WTC11 (cell line): ENCODE measurements around the gene VEPH1. TPM values are rescaled to one million over a fixed set of nuclear protein-coding genes. Genes with fewer than 3 reads are reported as not detected.

Source experiments
- ATAC-seq: fragments of 200-7000 bp; cut with Tn5 transposase; 2 replicates; pipeline ENCODE4 v1.10.0; 2021; ENCODE audit warnings: mild to moderate bottlenecking, moderate library complexity
- CTCF ChIA-PET: fragments of 300-600 bp; sonication (Branson Sonifier 250); formaldehyde crosslinking; loops from one replicate; lab custom pipeline; 2021; ENCODE audit warnings: antibody characterized with exemption; lab: Charles Lee
- POLR2A ChIA-PET: fragments of 350-600 bp; sonication (Branson Sonifier 250); formaldehyde crosslinking; loops from one replicate; lab custom pipeline; 2021; ENCODE audit warnings: antibody characterized with exemption; lab: Charles Lee
- DNase-seq: peaks from one replicate; pipeline ENCODE4 v3.0.0; 2021; ENCODE audit warnings: low spot score
- H3K27ac Mint-ChIP-seq: 2 replicates; pipeline ENCODE4 v1.8.0; 2021; ENCODE audit warnings: mixed read lengths
- H3K27me3 Mint-ChIP-seq: 2 replicates; pipeline ENCODE4 v1.8.0; 2021; ENCODE audit warnings: low read depth, mild to moderate bottlenecking, moderate library complexity, mixed read lengths
- H3K36me3 Mint-ChIP-seq: 2 replicates; pipeline ENCODE4 v1.8.0; 2021; ENCODE audit warnings: mixed read lengths
- H3K4me1 Mint-ChIP-seq: 2 replicates; pipeline ENCODE4 v1.8.0; 2022; ENCODE audit warnings: mixed read lengths
- H3K4me3 Mint-ChIP-seq: 2 replicates; pipeline ENCODE4 v1.8.0; 2021; ENCODE audit warnings: mild to moderate bottlenecking, moderate library complexity, mixed read lengths
- H3K9me3 Mint-ChIP-seq: 2 replicates; pipeline ENCODE4 v1.8.0; 2021; ENCODE audit warnings: mixed read lengths
- CREM ChIP-seq: sonication (generic); formaldehyde crosslinking; IDR thresholded peaks from 2 replicates; pipeline ENCODE4 v1.8.1; 2022; ENCODE audit warnings: mild to moderate bottlenecking, missing genetic modification reagents, moderate library complexity
- FOXJ3 ChIP-seq: sonication (generic); formaldehyde crosslinking; IDR thresholded peaks from 2 replicates; pipeline ENCODE4 v1.9.0; 2021; ENCODE audit warnings: missing genetic modification reagents, mild to moderate bottlenecking, borderline replicate concordance
- GABPB1 ChIP-seq: sonication (generic); formaldehyde crosslinking; IDR thresholded peaks from 2 replicates; pipeline ENCODE4 v1.8.1; 2023; ENCODE audit warnings: mild to moderate bottlenecking, missing genetic modification reagents
- JUN ChIP-seq: sonication (generic); formaldehyde crosslinking; IDR thresholded peaks from 2 replicates; pipeline ENCODE4 v1.8.0; 2023; ENCODE audit warnings: mild to moderate bottlenecking, missing genetic modification reagents
- NFATC4 ChIP-seq: fragments of 250-450 bp; sonication (Bioruptor Pico); IDR thresholded peaks from 2 replicates; pipeline ENCODE4 v1.9.0; 2021; ENCODE audit warnings: mild to moderate bottlenecking
- PRDM15 ChIP-seq: sonication (generic); formaldehyde crosslinking; IDR thresholded peaks from 2 replicates; pipeline ENCODE4 v1.8.0; 2022; ENCODE audit warnings: missing genetic modification reagents
- RELA ChIP-seq: sonication (generic); formaldehyde crosslinking; IDR thresholded peaks from 2 replicates; pipeline ENCODE4 v1.8.1; 2022; ENCODE audit warnings: missing genetic modification reagents, mild to moderate bottlenecking, borderline replicate concordance
- RORB ChIP-seq: fragments of 250-450 bp; sonication (Bioruptor Pico); IDR thresholded peaks from 2 replicates; pipeline ENCODE4 v1.9.0; 2021; ENCODE audit warnings: mild to moderate bottlenecking
- SP1 ChIP-seq: sonication (generic); formaldehyde crosslinking; conservative IDR thresholded peaks from 2 replicates; pipeline ENCODE4 v1.8.1; 2022; ENCODE audit warnings: missing genetic modification reagents
- TCF7 ChIP-seq: sonication (generic); formaldehyde crosslinking; IDR thresholded peaks from 2 replicates; pipeline ENCODE4 v1.8.0; 2022; ENCODE audit warnings: mild to moderate bottlenecking, low read depth, missing genetic modification reagents, moderate library complexity
- TP53 ChIP-seq: sonication (generic); formaldehyde crosslinking; IDR thresholded peaks from 2 replicates; pipeline ENCODE4 v1.8.1; 2023; ENCODE audit warnings: mild to moderate bottlenecking, missing genetic modification reagents
- ZBTB21 ChIP-seq: sonication (generic); formaldehyde crosslinking; IDR thresholded peaks from 2 replicates; pipeline ENCODE4 v1.8.1; 2023; ENCODE audit warnings: mild to moderate bottlenecking, missing genetic modification reagents, borderline replicate concordance
- ZNF416 ChIP-seq: fragments of 250-450 bp; sonication (Bioruptor Pico); IDR thresholded peaks from 2 replicates; pipeline ENCODE4 v1.9.0; 2021; ENCODE audit warnings: mild to moderate bottlenecking, inconsistent platforms
- total RNA-seq: library from RNA; stranded (reverse); gene quantifications from 3 replicates; pipeline ENCODE4 v1.2.3, GENCODE V29; 2021
- TF ChIP-seq, protein P1 (sequence below): sonication (generic); formaldehyde crosslinking; IDR thresholded peaks from 2 replicates; pipeline ENCODE4 v1.8.0; 2023; ENCODE audit warnings: missing genetic modification reagents, mild to moderate bottlenecking, borderline replicate concordance
- TF ChIP-seq, protein P2 (sequence below): fragments of 250-450 bp; sonication (Bioruptor Pico); IDR thresholded peaks from 2 replicates; pipeline ENCODE4 v1.8.0; 2021; ENCODE audit warnings: mild to moderate bottlenecking
- TF ChIP-seq, protein P3 (sequence below): sonication (generic); formaldehyde crosslinking; conservative IDR thresholded peaks from 2 replicates; pipeline ENCODE4 v1.8.1; 2022; ENCODE audit warnings: mild to moderate bottlenecking, missing genetic modification reagents
- TF ChIP-seq, protein P4 (sequence below): sonication (generic); formaldehyde crosslinking; conservative IDR thresholded peaks from 2 replicates; pipeline ENCODE4 v1.8.1; 2023; ENCODE audit warnings: mild to moderate bottlenecking, low read depth, missing genetic modification reagents, moderate library complexity

VEPH1 gene
- total RNA-seq, 1 experiment from 2014 or later: 10.8 TPM

GRCh38 chr3:157409516-157409915 lies 93.7 kb downstream of the VEPH1 start (continued):
- TF ChIP-seq, protein P1, sequence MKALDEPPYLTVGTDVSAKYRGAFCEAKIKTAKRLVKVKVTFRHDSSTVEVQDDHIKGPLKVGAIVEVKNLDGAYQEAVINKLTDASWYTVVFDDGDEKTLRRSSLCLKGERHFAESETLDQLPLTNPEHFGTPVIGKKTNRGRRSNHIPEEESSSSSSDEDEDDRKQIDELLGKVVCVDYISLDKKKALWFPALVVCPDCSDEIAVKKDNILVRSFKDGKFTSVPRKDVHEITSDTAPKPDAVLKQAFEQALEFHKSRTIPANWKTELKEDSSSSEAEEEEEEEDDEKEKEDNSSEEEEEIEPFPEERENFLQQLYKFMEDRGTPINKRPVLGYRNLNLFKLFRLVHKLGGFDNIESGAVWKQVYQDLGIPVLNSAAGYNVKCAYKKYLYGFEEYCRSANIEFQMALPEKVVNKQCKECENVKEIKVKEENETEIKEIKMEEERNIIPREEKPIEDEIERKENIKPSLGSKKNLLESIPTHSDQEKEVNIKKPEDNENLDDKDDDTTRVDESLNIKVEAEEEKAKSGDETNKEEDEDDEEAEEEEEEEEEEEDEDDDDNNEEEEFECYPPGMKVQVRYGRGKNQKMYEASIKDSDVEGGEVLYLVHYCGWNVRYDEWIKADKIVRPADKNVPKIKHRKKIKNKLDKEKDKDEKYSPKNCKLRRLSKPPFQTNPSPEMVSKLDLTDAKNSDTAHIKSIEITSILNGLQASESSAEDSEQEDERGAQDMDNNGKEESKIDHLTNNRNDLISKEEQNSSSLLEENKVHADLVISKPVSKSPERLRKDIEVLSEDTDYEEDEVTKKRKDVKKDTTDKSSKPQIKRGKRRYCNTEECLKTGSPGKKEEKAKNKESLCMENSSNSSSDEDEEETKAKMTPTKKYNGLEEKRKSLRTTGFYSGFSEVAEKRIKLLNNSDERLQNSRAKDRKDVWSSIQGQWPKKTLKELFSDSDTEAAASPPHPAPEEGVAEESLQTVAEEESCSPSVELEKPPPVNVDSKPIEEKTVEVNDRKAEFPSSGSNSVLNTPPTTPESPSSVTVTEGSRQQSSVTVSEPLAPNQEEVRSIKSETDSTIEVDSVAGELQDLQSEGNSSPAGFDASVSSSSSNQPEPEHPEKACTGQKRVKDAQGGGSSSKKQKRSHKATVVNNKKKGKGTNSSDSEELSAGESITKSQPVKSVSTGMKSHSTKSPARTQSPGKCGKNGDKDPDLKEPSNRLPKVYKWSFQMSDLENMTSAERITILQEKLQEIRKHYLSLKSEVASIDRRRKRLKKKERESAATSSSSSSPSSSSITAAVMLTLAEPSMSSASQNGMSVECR (CRISPR knock-in tag): no peak
- TF ChIP-seq RORB (CRISPR knock-in tag) (no peak), JUN (CRISPR knock-in tag) (no peak)
- TF ChIP-seq, protein P2, sequence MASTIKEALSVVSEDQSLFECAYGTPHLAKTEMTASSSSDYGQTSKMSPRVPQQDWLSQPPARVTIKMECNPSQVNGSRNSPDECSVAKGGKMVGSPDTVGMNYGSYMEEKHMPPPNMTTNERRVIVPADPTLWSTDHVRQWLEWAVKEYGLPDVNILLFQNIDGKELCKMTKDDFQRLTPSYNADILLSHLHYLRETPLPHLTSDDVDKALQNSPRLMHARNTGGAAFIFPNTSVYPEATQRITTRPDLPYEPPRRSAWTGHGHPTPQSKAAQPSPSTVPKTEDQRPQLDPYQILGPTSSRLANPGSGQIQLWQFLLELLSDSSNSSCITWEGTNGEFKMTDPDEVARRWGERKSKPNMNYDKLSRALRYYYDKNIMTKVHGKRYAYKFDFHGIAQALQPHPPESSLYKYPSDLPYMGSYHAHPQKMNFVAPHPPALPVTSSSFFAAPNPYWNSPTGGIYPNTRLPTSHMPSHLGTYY (CRISPR knock-in tag): no peak

GRCh38 chr3:157408499-157409149 lies 94.6 kb downstream of the VEPH1 start:
- Mint-ChIP-seq H3K4me1 (peaks cover 29% of the 10 kb centered on the region), H3K27me3 (no peaks in the 10 kb centered on the region), H3K36me3 (0 out of 2 replicates have a peak, but pooled peaks cover 5% of the 10 kb centered on the region), H3K9me3 (no peaks in the 10 kb centered on the region), H3K4me3 (no peak overlapping the region)
- ATAC-seq (no peak), DNase-seq (no peak)
- ChIA-PET POLR2A (no interaction called here), CTCF (no interaction called here)
- TF ChIP-seq ZBTB21 (CRISPR knock-in tag): no peak
- no peak for TF ChIP-seq NFATC4 (CRISPR knock-in tag)
- TF ChIP-seq RELA (CRISPR knock-in tag): no peak
- TF ChIP-seq, protein P3, sequence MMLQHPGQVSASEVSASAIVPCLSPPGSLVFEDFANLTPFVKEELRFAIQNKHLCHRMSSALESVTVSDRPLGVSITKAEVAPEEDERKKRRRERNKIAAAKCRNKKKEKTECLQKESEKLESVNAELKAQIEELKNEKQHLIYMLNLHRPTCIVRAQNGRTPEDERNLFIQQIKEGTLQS (CRISPR knock-in tag): no peak
- no peak for TF ChIP-seq ZNF416
- no peak for TF ChIP-seq SP1
- TF ChIP-seq FOXJ3 (CRISPR knock-in tag): no peak
- no peak for TF ChIP-seq TCF7 (CRISPR knock-in tag)
- TF ChIP-seq TP53 (CRISPR knock-in tag): no peak
- TF ChIP-seq, all 79 proteins: peak for 0
- H3K27ac Mint-ChIP-seq: no peak overlapping the region

- Mint-ChIP-seq H3K9me3 (no peaks in the 10 kb centered on the region), H3K4me3 (no peak overlapping the region), H3K27ac (no peak overlapping the region), H3K36me3 (0 out of 2 replicates have a peak, but pooled peaks cover 5% of the 10 kb centered on the region), H3K27me3 (no peaks in the 10 kb centered on the region), H3K4me1 (peaks cover 29% of the 10 kb centered on the region)
- ChIA-PET POLR2A (no interaction called here), CTCF (no interaction called here)
- DNase-seq: no peak
- TF ChIP-seq, protein P3 (CRISPR knock-in tag): no peak
- ATAC-seq: no peak
Observed at GRCh38 chr3:157407769-157408168, 95.4 kb downstream of the VEPH1 start.

DNA sequence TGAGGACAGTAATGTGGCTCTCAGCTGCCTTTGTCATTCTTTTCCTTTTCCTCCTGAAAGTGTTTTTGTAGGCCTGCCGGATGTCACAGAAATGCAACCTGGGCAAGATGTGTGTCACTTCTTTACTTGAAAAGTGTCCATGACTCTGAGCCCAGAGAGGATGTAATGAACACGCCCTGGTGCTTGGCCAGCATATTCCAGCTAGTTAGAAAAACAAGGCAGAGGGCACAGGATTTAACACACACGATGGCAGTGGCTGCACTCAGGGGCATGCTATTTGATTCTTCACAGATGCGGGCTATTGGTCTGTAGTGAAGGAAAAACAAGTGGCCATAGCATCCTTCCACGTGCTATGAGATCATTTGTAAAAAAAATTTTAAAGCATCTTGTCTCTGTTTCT lies 96.8 kb downstream of the VEPH1 start:
- no peaks in the 10 kb centered on the region for H3K27me3 Mint-ChIP-seq
- H3K27ac Mint-ChIP-seq: no peak overlapping the region
- H3K36me3 Mint-ChIP-seq: no peaks in the 10 kb centered on the region
- H3K9me3 Mint-ChIP-seq: no peaks in the 10 kb centered on the region
- ATAC-seq (no peak), DNase-seq (no peak)
- no peak overlapping the region for H3K4me3 Mint-ChIP-seq
- POLR2A ChIA-PET: no interaction called here
- CTCF ChIA-PET: no interaction called here
- H3K4me1 Mint-ChIP-seq: peaks cover 29% of the 10 kb centered on the region
- TF ChIP-seq, protein P4, sequence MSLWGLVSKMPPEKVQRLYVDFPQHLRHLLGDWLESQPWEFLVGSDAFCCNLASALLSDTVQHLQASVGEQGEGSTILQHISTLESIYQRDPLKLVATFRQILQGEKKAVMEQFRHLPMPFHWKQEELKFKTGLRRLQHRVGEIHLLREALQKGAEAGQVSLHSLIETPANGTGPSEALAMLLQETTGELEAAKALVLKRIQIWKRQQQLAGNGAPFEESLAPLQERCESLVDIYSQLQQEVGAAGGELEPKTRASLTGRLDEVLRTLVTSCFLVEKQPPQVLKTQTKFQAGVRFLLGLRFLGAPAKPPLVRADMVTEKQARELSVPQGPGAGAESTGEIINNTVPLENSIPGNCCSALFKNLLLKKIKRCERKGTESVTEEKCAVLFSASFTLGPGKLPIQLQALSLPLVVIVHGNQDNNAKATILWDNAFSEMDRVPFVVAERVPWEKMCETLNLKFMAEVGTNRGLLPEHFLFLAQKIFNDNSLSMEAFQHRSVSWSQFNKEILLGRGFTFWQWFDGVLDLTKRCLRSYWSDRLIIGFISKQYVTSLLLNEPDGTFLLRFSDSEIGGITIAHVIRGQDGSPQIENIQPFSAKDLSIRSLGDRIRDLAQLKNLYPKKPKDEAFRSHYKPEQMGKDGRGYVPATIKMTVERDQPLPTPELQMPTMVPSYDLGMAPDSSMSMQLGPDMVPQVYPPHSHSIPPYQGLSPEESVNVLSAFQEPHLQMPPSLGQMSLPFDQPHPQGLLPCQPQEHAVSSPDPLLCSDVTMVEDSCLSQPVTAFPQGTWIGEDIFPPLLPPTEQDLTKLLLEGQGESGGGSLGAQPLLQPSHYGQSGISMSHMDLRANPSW (CRISPR knock-in tag): no peak
- no peak for TF ChIP-seq GABPB1 (CRISPR knock-in tag)
- TF ChIP-seq CREM: no peak
- no peak for TF ChIP-seq PRDM15
